Activated CD4-positive, CD25-positive, alpha-beta regulatory T cell treated with anti-CD3 and anti-CD28 coated beads, Interleukin-2, amount 50 U/mL, for 72 hours (primary cell): ENCODE measurements around the gene LEPR.

Source experiments
- DNase-seq: peaks from one replicate; pipeline ENCODE4 v3.0.0; 2021

The LEPR gene

DNA sequence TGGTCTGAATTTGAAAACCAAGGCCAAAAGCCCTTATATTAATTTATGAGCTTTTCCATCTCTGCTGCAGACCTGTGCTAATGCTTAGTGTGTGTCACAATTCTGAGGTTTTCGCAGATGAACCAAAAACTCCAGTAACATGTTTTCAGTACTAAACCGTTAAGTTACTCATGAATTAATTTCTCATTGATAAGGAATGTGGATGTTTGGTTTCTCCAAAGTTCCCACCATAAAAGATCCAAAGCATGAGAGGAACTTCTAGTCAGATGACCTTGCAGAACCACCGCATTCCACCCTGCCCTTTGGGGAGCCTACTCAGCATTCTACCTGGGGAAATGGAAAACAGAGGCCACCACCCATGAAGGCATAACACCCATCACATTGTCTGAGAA is 7.5 kb upstream of the LEPR start:
- DNase-seq: no peak

DNA sequence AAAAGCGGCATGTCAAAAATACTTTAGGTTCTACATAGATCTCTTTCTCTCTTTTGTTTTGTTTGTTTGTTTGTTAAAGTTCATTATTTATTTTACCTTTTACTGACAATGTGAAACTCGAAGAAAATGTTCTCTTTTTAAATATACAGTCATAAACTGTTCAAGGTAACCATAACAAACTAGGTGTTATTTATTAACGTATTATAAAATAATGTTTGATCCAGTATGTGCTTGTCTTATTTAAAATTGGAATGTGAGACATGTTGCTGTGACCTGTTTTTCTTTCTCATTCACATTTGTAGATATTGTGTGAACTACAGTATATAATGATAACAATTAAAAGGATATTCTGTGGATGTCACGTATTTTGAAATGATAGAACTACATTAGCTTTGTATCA is 5.9 kb upstream of the LEPR start:
- DNase-seq: no peak

DNA sequence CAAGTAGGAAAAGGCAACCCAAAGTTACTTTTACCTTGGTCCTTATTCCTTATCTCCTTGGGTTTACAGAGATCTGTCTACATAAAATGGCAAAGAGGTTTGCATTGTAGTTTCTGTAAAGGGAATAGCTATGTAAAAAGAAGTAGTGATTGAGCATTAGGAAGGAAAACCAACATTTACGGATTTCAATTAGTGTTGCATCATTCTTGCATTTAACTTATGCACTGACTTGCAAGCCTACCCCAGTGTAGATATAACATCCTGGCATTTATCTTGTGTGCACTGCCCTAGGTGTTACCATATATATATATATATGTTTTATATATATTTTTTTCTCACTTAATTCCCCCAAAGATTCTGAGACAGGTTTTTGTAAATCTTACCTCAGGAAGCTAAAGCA is 3.7 kb upstream of the LEPR start:
- DNase-seq: no peak

DNA sequence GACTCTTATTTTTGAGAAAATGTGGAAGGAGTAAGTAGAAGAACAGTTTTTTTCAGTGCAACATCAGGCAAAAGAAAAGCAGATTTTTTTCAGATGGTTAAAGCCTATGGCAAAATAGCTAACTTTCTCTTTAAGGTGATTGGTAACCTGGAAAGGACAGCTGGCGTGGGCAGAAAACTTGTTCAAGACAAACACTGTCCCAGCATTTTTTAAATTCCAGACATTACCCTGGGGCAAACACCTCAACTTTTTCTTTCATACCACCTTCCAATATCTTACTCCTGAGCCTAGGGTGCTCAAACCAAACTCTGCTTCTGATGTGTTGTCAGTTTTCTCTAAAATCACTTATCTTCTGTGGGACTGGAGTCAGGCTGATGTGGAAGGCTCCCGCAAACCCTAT is 2.7 kb upstream of the LEPR start:
- no peak for DNase-seq

DNA sequence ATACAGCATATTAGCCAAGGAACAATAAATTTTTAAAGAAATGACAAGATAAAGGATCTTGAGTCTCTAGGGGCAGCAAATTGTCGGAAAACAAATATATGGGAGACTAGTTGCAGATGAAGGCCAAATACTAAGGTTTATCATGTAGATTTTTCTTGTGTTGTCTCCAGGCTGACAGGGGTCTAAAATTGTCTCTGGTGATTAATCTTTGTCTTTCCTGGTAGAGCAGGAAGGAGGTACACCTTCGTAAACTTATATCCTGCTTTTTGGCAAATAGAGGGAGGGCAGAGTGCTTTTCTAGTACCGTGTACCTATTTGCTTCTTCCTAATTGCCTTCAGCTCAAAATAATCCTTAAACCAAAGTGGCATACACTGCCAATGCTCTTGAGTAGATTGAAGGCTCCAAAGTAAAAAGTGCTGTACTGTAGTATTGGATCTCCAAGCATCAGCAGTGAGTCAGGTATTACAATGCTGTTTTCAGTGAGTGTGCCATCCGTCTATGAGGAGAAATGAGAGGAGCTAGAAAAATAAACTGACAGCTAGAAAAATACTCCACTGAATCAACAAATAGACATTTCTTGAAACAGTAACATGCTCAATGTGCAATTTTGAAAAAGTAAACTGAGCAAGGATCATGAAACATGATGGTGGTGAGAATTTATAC is 1.8 kb upstream of the LEPR start:
- DNase-seq: no peak

DNA sequence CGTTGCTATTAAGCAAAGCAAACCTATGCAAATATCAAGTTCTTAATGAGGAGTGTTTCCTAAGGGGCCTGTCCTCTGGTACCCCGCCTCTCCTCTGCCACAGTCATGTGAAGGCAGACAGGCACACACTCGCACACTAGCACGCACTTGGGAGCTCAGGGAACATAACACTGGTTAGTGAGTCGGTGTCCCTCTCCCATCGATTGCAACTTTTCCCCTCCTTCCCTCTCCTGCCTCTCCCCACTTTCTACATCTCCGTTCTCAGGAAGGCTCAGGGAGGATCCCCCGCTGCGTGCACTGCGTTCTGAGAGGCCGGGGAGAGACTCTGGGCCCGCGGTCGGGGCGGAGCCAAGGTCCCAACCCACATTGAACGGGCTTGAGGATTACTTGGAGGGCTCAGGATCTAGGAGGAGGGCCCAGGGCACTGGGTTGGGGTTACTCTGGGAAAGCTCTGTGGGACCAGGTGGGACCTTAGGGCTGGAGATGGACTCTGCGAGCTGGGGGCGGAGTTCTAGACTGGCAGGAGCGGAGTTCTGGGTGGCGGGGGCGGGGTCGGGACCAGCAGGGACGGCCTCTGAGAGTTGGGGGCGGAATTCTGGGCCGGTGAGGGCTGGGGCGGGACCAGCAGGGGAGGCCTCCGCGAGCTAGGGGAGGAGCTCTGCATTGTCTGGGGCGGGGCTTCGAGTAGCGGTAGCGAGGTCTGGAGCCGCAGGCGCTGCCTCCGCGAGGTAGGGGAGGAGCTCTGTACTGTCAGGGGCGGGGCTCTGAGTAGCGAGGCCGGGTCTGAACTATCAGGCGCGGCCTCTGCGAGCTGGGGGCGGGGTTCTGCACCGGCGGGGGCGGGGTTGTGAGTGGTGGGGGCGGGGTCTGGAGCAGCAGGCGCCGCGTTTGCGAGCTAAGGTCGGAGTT is 533 bp upstream of the LEPR start:
- DNase-seq: peak; percentile 98

DNA sequence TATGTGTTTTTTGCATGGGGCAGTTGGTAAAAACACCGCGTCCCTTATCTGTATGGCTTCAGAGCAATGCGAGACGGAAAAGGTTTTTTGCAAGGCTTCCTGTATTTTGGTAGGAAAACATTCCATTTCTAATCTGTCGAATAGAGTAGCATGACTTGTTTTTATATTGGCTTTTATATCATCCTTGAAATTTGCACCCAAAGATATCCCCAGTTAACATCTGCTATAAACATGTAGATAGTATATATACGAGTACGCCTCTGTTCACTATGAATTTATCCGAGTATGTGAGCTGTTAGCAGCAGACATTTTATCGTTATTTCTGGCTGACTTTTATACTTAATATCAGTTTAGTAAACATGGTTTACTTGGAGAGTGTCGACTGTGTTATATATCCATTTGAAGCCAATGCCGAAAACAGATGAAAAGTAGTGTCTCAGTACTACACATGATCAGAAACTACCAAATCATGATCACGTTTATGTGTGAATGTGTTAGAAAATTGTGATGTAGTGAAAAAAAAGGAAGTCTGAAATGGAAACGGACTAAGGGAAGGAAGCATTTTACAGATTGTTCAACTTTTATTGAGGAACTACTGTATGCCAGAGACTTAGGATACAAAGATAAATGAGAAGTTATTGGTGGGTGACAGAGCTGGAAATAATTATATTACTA is 1.0 kb downstream of the LEPR start:
- DNase-seq: no peak

DNA sequence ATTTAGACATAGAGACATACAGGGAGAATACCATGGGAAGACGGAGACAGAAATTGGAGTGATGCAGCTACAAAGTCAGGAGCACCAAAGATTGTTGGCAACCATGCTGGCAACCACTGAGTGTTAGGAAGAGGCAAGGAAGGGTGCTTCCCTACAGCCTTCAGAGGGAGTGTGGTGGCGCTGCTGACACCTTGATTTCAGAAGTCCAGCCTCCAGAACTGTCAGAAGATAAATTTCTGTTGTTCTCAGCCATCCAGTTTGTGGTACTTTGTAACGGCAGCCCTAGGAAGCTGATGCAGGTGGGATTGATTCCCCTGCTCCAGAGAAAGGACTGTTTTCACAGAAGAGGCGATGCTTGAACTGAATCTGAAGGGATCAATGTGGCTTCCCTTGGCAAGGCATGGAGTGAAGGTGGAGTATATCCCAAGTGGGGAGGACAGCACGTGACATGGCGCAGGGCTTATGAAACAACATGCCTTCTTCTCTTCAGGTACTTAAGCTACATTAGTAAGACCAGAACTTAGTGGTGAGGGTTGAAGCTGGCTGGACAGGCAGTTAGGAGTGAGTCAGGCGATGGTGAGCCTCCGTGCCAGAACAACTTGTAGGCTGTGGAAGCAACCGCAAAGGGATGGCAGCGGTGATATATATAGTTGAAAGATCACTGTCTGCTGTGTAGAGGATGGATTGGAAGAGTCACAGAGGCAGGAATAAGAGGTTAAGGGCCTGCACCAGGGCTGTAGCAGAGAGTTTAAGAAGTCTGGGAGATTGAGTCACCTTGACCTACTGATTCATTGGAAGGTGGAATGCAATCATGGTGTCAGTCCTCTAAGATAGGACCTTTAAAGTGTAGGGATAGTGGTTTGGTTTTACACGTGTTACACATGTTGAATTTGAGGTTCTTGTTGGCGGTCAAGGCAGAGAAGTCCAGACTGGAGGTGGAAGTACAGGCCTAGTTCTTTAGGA is 2.1 kb downstream of the LEPR start:
- no peak for DNase-seq

DNA sequence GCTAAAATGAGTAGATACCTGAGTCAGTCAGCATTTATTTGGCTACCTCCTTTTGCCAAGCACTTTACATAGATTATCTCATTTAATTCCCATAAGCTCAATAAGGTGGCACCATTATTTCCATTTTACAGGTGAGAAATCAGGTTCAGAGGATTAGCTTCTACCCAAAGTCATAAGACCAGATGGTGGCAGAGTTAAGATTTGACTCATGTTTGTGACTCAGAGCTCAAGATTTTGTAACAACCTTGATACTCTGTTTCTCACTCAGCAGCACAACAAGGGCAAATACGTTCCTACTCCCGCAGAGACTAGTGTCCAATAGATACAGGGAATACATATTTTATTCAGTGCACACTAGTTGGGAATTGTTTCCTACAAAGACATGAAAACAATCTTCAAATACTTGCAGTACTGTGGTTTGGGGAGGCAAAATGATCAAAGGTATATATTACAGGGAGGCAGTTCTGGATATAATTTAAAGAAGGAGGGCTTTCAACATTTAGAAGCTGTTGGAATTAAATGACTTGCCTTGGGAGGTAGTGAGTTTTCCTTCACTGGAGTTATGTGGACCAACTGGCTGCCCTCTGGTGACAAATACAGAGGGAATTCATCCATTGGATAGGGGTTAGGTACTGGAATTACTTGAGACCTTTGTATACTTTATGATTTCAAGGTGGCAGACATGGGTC is 3.6 kb downstream of the LEPR start:
- DNase-seq: no peak

DNA sequence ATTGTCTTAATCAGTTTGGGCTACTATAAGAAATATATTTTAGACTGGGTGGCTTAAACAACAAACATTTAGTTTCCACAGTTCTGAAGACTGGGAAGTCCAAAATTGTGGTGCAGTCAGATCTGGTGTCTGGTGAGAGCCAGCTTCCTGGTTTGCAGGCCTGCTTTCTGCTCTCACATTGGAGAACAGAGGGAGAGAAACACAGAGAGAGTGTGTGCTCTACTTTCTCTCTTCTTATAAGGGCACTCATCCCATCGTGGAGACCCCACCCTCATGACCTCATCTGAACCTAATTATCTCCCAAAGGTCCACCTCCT is 4.1 kb downstream of the LEPR start:
- no peak for DNase-seq

DNA sequence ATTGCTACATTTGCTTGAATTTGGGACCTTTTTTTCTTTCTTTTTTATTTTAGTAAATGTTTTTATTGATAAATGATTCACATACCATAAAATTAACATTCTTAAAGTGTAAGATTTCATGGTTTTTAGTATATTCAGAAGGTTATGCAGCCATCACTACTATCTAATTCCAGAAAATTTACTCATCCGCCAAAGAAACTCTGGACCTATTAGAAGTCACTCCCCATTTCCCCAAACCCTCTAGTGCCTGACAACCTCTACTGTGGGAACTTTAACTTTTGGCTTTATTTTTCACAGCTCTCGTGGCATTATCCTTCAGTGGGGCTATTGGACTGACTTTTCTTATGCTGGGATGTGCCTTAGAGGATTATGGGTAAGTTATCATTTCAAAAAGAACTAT is 4.5 kb downstream of the LEPR start:
- no peak for DNase-seq

DNA sequence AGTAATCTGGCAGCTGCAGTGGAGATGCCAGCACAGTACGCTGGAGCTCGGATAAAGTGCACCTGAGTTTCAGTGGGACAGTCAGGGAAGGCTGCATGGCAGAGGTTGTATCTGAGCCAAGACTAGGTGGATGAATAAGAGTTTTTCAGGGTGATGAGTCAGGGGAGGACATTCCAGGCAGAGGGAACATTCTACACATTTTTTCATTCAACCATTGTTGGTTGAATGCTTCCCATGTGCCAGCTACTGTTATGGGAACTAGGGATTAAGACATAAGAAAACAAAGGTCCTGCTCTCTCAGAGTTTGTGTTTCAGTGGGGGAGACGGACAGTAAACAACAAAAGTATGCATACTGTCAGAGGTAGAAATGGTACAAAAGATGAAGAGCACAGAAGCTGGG is 5.2 kb downstream of the LEPR start:
- no peak for DNase-seq

DNA sequence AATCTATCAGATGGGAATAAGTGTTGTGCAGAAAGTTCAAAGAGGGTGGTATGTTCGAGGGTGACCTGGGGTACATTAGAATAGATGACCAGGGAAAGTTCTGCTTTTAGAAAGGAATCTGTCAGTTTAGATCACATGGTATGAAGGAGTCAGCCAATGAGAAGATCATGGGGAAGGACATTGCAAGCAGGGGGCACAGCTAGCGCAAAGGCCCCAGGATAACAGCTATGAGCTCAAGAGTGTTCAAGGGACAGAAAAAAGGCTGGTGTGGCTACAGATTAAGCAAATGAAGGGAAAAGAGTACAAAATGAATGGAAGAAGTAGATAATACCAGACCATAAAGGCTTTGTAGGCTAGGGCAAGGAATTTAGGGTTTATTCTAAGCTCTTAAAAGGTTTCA is 8.6 kb downstream of the LEPR start:
- no peak for DNase-seq

DNA sequence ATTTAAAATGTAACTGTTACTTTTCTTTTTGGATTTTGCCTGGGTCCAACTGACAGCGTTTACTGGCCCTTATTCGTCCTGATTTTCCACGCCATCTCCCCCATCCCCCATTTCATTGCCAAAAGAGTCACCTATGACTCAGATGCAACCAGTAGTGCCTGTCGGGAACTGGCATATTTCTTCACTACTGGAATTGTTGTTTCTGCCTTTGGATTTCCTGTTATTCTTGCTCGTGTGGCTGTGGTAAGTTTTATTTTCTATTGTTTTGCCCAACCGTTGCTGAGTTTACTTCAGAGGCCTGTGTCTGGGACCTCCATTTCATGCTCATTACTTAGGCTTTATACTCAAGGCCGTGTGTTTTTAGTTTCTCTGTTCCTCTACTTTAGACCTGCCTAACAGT is 9.3 kb downstream of the LEPR start:
- no peak for DNase-seq

DNA sequence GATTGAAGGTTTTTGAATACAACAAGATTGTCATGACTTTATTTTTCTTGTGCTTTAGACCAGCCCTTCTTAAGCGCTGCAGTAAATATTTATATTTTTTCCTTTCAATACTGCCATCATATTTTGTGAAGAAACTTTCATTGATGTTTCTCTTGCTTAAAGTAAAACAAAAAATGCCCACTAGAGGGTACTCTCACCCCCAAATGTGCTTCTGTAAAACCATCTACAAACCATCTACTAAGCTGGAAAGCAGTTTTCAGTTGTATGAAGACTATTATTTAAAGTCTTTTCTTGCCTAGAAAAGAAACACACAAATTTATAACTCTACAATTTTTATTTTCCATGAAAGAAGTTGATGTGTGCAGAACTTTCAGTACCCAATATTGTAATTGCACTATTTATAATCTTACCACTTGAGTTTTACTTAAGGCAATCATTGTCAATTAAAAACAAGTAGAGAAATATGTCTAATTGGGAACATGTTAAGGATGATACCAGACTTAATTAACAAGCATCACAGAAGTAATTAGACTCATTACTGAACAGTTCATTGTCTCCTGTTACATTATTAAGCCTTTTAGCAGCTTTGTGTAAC is 10.7 kb downstream of the LEPR start:
- no peak for DNase-seq

DNA sequence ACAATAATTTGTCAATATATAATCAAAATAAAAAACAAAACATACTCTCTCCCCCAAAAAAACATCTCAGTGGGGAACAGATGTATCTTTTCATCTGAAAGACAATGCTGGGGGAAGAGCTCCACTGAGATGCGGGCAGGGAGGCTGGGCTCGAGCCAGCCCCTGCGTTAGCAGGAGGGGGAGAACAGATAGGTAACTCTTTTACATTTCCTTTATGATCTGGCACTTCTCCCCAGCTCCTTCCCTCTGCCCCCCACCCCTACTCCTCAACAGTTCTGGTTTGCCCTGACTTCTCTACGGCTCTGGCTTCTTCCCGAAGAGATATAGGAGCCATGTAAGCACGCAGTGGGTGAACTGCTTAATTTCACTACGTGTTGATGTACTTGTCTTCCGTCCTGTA is 12.4 kb downstream of the LEPR start:
- no peak for DNase-seq

DNA sequence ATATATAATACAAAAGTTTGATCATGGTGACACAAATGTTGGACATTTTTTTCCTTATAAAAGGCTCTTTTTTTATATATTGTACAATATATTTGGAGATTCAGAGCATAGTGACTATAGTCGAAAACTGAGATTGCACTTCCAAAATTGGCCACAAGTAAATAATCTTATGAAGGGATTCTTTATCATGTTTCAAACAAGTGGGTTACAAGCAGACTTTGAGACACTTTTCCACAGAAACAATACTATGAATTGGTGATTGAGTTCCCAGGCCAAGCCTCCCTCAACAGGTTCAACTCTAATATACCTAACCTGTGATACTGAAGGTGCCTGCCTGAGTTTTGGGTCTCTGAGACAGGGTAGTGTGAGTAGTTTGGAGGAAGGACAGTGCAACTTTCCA is 13.8 kb downstream of the LEPR start:
- no peak for DNase-seq

DNA sequence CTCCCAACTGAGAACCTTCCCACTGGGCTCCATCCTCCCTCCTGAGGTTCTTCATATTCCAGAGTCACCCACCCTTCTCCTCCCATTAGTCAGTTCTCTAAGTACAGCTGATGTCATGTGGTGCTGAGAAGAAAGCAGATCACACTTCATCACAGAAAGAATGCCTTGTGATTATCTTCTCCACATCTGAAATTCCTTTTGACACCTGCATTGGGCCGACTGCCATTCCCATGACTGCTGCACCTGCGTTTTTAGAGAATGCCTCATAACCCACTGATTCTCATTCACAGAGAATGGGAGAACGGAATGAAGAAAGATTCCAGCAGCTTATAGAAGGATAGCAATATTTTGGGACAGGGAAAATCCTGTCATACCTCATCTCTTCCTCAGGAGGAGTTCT is 14.3 kb downstream of the LEPR start:
- no peak for DNase-seq

DNA sequence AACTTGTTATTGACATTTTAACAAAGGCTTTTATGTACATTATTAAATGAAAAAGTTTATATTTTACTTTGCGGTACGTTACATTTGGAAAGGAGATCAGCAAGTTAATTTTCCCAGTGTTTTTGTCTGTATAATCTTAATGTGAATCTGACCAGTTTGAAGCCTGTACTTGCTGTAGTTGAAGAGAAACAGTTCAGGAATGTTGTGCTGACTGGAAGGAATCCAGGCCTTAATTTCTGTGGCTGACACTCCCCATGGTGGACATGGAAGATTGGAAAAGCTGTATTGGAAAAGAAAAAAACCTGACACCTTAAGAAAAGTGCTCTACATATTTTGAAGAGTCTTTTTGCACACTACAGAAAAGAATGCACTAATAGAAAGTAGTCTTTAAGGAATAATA is 15.5 kb downstream of the LEPR start:
- DNase-seq: no peak

DNA sequence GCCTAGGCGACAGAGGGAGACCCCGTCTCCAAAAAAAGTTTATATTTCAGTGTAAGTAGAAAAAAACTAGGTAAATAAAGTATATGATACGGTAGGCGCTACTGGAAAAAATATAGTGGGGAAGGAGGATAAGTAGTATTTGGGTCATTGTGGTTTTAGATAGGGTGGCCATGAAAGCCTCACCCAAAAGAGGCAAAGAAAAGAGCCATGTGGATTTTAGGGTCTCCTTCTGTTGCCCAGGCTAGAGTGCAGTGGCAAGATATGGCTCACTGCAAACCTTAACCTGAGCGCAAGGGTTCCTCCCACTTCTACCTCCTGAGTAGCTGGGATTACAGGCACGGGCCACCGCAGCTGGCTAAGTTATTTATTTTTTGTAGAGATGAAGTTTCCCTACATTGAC is 17.1 kb downstream of the LEPR start:
- no peak for DNase-seq

DNA sequence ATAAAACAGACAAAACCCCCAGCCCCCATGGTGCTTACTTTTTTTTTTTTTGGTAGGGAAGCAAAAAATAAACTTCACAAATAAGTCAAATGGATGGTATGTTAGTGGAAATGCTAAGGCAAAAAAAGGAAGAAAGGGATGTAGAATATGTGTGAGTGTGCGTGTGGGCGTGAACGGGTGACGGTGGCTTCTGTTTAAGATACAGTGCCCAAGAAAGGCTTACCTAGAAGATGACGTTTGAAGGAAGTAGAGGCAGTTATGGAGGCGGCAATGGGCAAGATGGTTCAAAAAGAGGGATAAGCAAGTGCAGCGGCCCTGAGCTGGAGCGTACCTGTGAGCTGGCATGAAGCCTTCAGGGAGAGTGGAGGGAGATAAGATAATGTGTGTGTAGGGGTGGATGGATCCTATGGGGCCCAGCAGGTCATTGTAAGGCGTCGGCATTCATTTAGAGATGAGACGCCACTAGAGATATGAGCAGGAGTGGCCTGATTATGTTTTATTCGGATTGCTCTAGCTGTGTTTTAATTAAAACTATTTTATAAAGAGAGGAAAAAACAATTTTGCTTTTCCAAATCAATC is 19.9 kb downstream of the LEPR start:
- DNase-seq: no peak

DNA sequence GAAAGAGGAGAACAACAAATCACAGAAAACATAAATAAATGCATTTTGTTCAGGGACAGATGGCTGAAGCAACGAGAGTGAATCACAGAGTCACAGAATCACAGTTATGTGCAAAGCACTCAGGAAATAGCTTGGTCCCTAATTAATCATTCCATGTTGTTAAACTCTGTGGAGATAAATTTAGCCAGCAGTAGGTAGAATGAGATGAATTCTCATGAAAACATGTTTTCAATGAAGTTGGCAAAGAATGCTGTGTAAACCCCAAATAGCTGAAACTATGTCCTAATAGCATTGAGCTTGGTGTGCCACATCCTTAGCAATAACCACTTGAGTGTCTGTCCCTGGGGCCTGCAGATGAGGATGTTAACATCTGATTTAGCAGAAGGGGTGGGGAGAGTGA is 20.4 kb downstream of the LEPR start:
- no peak for DNase-seq
